Loucy (cell line): ENCODE results near the gene GALNT18.

ENCODE experiments used
- CTCF ChIP-seq: fragments of 200-600 bp; sonication (generic); conservative IDR thresholded peaks from 2 replicates; pipeline ENCODE4 v1.5.1; 2014; ENCODE audit warnings: mild to moderate bottlenecking, antibody characterized with exemption, low read length
- EZH2phosphoT487 ChIP-seq: fragments of 200-600 bp; IDR thresholded peaks from 2 replicates; pipeline ENCODE4 v1.6.1; 2018; ENCODE audit warnings: antibody characterized with exemption, mild to moderate bottlenecking, moderate library complexity, borderline replicate concordance

GRCh38 chr11:11605181-11605580 is 16.6 kb downstream of the GALNT18 start:
- no peak for TF ChIP-seq CTCF
- TF ChIP-seq EZH2phosphoT487: no peak
